ENCODE results near the gene KLHDC9. TPM values are rescaled to one million over a fixed set of nuclear protein-coding genes. Genes with fewer than 3 reads are reported as not detected.

The KLHDC9 gene
- total and polyA plus RNA-seq, 2 of the 13 experiments (the other 11 are each of a cell fraction or from before 2014, with no cell fraction given): 2.9 TPM

DNA sequence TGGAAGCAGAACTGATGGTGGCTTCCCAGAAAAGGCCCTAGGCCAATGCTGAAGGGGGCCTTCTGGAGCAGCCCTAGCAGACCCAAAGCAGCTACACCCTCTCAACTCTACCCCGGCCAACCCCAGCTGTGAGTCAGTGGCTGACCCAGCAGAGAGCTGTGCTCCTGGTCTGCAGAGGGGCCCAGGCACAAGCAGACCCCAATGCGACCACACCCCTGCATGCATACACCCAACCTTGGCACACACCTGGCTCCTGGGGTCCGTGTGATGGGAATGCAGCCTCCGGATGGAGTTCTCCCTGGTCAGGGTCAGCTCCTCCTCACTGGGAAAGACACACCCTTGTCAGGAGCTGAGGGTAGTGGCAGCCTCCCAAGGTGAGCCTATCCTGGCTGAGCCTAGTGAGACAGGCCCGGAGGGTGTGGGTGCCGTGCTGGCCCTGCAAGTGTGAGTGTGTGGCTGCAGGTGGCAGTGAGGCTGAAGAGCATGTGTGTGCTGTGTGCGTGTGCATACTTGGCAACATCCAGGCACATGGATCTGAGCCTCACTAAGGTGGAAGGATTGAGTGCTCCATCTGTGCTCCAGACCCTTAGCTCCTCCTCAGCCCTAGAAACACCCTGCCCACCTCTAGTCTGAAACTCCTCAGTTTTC, 24.6 kb upstream of the KLHDC9 start (continued):
- TF ChIP-seq, protein P1, sequence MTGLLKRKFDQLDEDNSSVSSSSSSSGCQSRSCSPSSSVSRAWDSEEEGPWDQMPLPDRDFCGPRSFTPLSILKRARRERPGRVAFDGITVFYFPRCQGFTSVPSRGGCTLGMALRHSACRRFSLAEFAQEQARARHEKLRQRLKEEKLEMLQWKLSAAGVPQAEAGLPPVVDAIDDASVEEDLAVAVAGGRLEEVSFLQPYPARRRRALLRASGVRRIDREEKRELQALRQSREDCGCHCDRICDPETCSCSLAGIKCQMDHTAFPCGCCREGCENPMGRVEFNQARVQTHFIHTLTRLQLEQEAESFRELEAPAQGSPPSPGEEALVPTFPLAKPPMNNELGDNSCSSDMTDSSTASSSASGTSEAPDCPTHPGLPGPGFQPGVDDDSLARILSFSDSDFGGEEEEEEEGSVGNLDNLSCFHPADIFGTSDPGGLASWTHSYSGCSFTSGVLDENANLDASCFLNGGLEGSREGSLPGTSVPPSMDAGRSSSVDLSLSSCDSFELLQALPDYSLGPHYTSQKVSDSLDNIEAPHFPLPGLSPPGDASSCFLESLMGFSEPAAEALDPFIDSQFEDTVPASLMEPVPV (CRISPR knock-in tag; IDR thresholded peaks at IDR 0.05): peak; percentile 21; the same call in 1 of the 2 replicates
- TF ChIP-seq ZNF790 (CRISPR knock-in tag; IDR thresholded peaks at IDR 0.05; ENCODE audit: borderline replicate concordance) (no peak), ZNF615 (CRISPR knock-in tag; IDR thresholded peaks at IDR 0.05; ENCODE audit: borderline replicate concordance) (no peak), ZNF292 (CRISPR knock-in tag; IDR thresholded peaks at IDR 0.05; ENCODE audit: borderline replicate concordance, low read depth) (0 out of 2 replicates have a peak, but pooled peaks have one; percentile 37), ZFP91 (CRISPR knock-in tag; IDR thresholded peaks at IDR 0.05; ENCODE audit: borderline replicate concordance) (0 out of 2 replicates have a peak, but pooled peaks have one; percentile 5), NR2C2 (CRISPR knock-in tag; IDR thresholded peaks at IDR 0.05; ENCODE audit: borderline replicate concordance) (peak; percentile 32; the same call in 1 of the 2 replicates), BORCS8-MEF2B (CRISPR knock-in tag; IDR thresholded peaks at IDR 0.05) (0 out of 2 replicates have a peak, but pooled peaks have one; percentile 37), TFAP4 (IDR thresholded peaks at IDR 0.05; ENCODE audit: borderline replicate concordance, low read depth) (no peak), GRHL1 (CRISPR knock-in tag; conservative IDR thresholded peaks at IDR 0.05) (no peak), ZNF230 (CRISPR knock-in tag; IDR thresholded peaks at IDR 0.05) (0 out of 2 replicates have a peak, but pooled peaks have one; percentile 55), ZNF607 (CRISPR knock-in tag; IDR thresholded peaks at IDR 0.05; ENCODE audit: borderline replicate concordance) (0 out of 2 replicates have a peak, but pooled peaks have one; percentile 41), ZNF687 (CRISPR knock-in tag; IDR thresholded peaks at IDR 0.05) (peak; percentile 59), ZFX (CRISPR knock-in tag; IDR thresholded peaks at IDR 0.05; ENCODE audit: low read depth) (peak; percentile 52)
- TF ChIP-seq, protein P2, sequence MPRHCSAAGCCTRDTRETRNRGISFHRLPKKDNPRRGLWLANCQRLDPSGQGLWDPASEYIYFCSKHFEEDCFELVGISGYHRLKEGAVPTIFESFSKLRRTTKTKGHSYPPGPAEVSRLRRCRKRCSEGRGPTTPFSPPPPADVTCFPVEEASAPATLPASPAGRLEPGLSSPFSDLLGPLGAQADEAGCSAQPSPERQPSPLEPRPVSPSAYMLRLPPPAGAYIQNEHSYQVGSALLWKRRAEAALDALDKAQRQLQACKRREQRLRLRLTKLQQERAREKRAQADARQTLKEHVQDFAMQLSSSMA (CRISPR knock-in tag; IDR thresholded peaks at IDR 0.05): peak; percentile 62; the same call in 1 of the 2 replicates
- TF ChIP-seq, protein P3, sequence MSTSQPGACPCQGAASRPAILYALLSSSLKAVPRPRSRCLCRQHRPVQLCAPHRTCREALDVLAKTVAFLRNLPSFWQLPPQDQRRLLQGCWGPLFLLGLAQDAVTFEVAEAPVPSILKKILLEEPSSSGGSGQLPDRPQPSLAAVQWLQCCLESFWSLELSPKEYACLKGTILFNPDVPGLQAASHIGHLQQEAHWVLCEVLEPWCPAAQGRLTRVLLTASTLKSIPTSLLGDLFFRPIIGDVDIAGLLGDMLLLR (CRISPR knock-in tag; IDR thresholded peaks at IDR 0.05): no peak

Measured in HepG2 (cell line).